ENCODE data around the gene HEMK1.
A peak's percentile ranks its signal among the peaks of the same experiment; 100 is the strongest.

The HEMK1 gene

GRCh38 chr3:50545781-50546180, 23.5 kb upstream of the HEMK1 start:
- H3K4me3 ChIP-seq (ENCODE audit: low read length), result no peak overlapping the region
- TF ChIP-seq, protein P1, sequence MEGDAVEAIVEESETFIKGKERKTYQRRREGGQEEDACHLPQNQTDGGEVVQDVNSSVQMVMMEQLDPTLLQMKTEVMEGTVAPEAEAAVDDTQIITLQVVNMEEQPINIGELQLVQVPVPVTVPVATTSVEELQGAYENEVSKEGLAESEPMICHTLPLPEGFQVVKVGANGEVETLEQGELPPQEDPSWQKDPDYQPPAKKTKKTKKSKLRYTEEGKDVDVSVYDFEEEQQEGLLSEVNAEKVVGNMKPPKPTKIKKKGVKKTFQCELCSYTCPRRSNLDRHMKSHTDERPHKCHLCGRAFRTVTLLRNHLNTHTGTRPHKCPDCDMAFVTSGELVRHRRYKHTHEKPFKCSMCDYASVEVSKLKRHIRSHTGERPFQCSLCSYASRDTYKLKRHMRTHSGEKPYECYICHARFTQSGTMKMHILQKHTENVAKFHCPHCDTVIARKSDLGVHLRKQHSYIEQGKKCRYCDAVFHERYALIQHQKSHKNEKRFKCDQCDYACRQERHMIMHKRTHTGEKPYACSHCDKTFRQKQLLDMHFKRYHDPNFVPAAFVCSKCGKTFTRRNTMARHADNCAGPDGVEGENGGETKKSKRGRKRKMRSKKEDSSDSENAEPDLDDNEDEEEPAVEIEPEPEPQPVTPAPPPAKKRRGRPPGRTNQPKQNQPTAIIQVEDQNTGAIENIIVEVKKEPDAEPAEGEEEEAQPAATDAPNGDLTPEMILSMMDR (IDR thresholded peaks at IDR 0.05; ENCODE audit: insufficient read depth, low read depth, low read length, missing control alignments), result no peak
- DNase-seq (ENCODE audit: low read depth), result no peak

- TF ChIP-seq, protein P1 (IDR thresholded peaks at IDR 0.05; ENCODE audit: insufficient read depth, low read depth, low read length, missing control alignments), result no peak
- H3K4me3 ChIP-seq (ENCODE audit: low read length), result no peak overlapping the region
- peak; percentile 8 for DNase-seq (ENCODE audit: low read depth)
These were observed 20.1 kb upstream of the HEMK1 start for GRCh38 chr3:50549226-50549625.

- no peak overlapping the region for H3K4me3 ChIP-seq (ENCODE audit: low read length)
- TF ChIP-seq, protein P1 (IDR thresholded peaks at IDR 0.05; ENCODE audit: insufficient read depth, low read depth, low read length, missing control alignments), result peak; percentile 74
- DNase-seq (ENCODE audit: low read depth), result peak; percentile 43
These were observed 19.1 kb upstream of the HEMK1 start for GRCh38 chr3:50550079-50550736.

DNA sequence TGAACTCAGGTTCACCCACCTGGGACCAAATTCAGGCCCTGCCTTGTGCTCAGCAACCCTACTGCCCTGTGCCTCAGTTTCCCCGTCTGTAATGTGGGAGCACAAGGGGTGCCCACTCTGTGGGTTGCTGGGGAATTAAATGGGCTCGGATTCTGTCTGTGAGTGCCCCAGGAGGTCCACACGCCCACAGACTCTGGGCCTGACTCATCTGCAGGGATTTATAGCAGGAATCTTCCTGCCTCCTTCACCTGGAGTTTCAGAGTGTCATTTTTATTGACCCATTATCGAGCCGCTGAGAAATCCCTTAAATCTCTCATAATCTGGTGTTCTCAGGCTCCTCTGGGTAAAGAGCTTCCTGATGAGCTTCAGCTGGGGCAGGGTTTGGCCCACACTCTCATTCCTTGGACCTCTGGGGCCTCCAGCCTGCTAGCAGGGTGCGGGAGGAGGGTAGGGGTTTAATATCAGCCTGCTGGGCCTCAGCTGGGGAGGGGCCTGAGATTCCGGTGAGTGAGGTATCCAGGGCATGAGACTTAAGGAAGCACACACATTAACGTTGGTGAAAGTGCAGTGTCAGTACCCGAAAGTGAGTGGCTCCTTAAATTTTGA, 18.2 kb upstream of the HEMK1 start:
- H3K4me3 ChIP-seq (ENCODE audit: low read length), result no peak overlapping the region
- TF ChIP-seq, protein P1 (IDR thresholded peaks at IDR 0.05; ENCODE audit: insufficient read depth, low read depth, low read length, missing control alignments), result no peak
- peak; percentile 19 for DNase-seq (ENCODE audit: low read depth)

GRCh38 chr3:50551681-50552435, 17.5 kb upstream of the HEMK1 start:
- no peak overlapping the region for H3K4me3 ChIP-seq (ENCODE audit: low read length)
- TF ChIP-seq, protein P1 (IDR thresholded peaks at IDR 0.05; ENCODE audit: insufficient read depth, low read depth, low read length, missing control alignments), result peak; percentile 20
- peak; percentile 13 for DNase-seq (ENCODE audit: low read depth)

DNA sequence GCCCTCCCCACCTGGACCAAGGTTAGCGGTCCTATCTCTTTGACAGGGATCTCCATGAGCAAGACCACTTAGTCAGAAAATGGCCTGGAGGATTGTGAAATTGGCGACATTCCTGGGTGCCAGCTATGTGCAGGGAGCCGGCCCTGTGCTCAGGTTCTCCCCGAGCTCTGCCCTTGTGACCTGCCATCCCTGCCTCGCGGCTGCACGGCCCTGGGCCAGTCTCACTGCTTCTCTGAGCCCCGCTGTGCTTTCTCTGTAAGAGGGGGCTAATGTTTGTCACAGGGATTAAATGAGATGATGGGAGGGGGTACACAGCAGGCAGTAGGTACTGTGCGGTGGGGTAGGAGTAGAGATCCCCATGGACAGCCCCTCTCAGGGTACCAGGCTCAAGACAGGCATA, 16.7 kb upstream of the HEMK1 start:
- H3K4me3 ChIP-seq (ENCODE audit: low read length), result no peak overlapping the region
- TF ChIP-seq, protein P1 (IDR thresholded peaks at IDR 0.05; ENCODE audit: insufficient read depth, low read depth, low read length, missing control alignments), result no peak

More for the DNA sequence above, 16.7 kb upstream of the HEMK1 start:
- DNase-seq (ENCODE audit: low read depth), result no peak

All from epithelial cell of esophagus (primary cell).